AG04450 (cell line): Measurements from ENCODE around the gene GBGT1. TPM values are rescaled to one million over a fixed set of nuclear protein-coding genes. Genes with fewer than 3 reads are reported as not detected.
A peak's percentile ranks its signal among the peaks of the same experiment; 100 is the strongest.

Experiments
- CTCF ChIA-PET: fragments of 300-600, 350-600 bp; formaldehyde crosslinking; extraction: SDS; loops from one replicate; lab custom pipeline; 2022; ENCODE audit warnings: antibody characterized with exemption, inconsistent platforms; lab: Charles Lee
- POLR2A ChIA-PET: fragments of 350-600 bp; formaldehyde crosslinking; extraction: SDS; loops from one replicate; lab custom pipeline; 2021; ENCODE audit warnings: antibody characterized with exemption, inconsistent platforms; lab: Yijun Ruan, JAX
- DNase-seq: peaks from one replicate; pipeline ENCODE4 v3.0.0-alpha.2; 2011; ENCODE audit warnings: low read depth, low spot score
- H3K27ac ChIP-seq: one replicate; pipeline ENCODE4 v1.5.1; 2012; ENCODE audit warnings: low read depth, low read length, control low read depth
- H3K27me3 ChIP-seq: one replicate; pipeline ENCODE4 v1.6.0; 2012; ENCODE audit warnings: low read length; ENCODE audit not compliant: control insufficient read depth, insufficient read depth
- H3K4me3 ChIP-seq: 2 replicates; pipeline ENCODE4 v1.5.1; 2011; ENCODE audit warnings: mild to moderate bottlenecking, low read depth, low read length, control low read depth
- H3K9me3 ChIP-seq: 2 replicates; pipeline ENCODE4 v1.5.1; 2012; ENCODE audit warnings: low read length; ENCODE audit not compliant: control insufficient read depth, insufficient read depth
- CTCF ChIP-seq: IDR thresholded peaks from 2 replicates; pipeline ENCODE4 v1.5.1; 2011; ENCODE audit warnings: low read depth, low read length, control low read depth, inconsistent platforms
- polyA plus RNA-seq: library from polyadenylated mRNA; depleted of rRNA; stranded (reverse); fragments of >200 nt; gene quantifications from 2 replicates; pipeline ENCODE4 v1.2.3, GENCODE V29; 2011

Gene GBGT1
- polyA plus RNA-seq, 1 experiment, result 3.5 TPM

DNA sequence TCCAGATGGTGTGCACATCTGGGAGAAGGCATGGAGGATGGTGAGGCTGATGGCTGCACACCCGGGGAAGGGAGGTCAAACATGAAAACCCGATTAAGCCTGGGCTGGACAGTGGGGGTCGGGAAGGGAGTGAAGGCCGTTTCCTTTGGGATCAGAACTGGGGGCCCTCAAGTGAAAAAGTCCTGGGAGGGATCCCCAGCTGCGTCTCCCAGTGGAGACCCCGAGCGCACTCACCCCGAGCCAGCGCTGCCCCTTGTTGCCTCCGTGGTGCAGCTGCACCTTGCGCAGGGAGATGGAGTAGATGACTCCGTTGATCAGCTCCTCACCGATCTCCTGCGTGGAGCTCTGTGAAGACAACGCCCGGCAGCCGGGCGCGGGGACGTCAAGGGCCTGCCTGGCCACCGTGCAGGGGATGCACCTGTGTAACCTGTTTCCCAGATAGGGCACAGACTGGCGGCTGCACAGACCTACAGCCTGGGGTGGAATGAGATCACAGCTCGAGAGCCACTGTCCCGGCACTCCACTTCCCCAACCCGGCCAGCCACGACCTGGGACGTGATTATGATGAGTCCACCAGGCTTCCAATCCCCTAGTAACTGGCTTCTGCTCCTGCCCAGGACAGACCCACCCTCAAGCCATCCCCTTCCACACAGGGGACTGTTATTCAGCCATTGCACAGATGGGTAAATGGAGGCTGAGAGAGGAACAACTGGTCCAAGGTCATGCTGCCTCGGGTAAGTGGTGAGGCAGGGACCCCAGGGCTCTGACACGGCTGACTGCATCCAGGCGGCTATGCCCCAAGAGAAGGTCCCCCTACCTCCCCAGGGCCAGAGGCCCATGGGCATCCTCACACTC, 51.7 kb downstream of the GBGT1 start:
- no peak for TF ChIP-seq CTCF
- H3K4me3 ChIP-seq, result no peak overlapping the region
- H3K9me3 ChIP-seq, result no peaks in the 10 kb centered on the region; the same call in 1 of the 2 replicates
- H3K27me3 ChIP-seq, result no peaks in the 10 kb centered on the region
- ChIA-PET POLR2A (interaction anchor here (1.1 kb wide), 1 partner anchor 82 kb away, joined by 3 read pairs; the partner anchor contains the start of gene GTF3C5), CTCF (interaction anchor here (1.6 to 15.9 kb wide), 2 partner anchors 34 to 63 kb away, joined by 3 to 264 read pairs; no protein-coding TSS in a partner anchor)
- H3K27ac ChIP-seq, result no peak overlapping the region
- DNase-seq, result no peak

GRCh38 chr9:133109931-133110650, 53.6 kb downstream of the GBGT1 start:
- DNase-seq, result no peak
- H3K4me3 ChIP-seq, result no peak overlapping the region
- no peak overlapping the region for H3K27ac ChIP-seq
- POLR2A ChIA-PET, result no interaction called here
- no peaks in the 10 kb centered on the region for H3K27me3 ChIP-seq
- TF ChIP-seq CTCF, result no peak
- H3K9me3 ChIP-seq, result no peaks in the 10 kb centered on the region; the same call in 1 of the 2 replicates
- CTCF ChIA-PET, result interaction anchor here (1.3 to 15.9 kb wide), 3 partner anchors 23 to 61 kb away, joined by 3 to 264 read pairs (median 3); no protein-coding TSS in a partner anchor

DNA sequence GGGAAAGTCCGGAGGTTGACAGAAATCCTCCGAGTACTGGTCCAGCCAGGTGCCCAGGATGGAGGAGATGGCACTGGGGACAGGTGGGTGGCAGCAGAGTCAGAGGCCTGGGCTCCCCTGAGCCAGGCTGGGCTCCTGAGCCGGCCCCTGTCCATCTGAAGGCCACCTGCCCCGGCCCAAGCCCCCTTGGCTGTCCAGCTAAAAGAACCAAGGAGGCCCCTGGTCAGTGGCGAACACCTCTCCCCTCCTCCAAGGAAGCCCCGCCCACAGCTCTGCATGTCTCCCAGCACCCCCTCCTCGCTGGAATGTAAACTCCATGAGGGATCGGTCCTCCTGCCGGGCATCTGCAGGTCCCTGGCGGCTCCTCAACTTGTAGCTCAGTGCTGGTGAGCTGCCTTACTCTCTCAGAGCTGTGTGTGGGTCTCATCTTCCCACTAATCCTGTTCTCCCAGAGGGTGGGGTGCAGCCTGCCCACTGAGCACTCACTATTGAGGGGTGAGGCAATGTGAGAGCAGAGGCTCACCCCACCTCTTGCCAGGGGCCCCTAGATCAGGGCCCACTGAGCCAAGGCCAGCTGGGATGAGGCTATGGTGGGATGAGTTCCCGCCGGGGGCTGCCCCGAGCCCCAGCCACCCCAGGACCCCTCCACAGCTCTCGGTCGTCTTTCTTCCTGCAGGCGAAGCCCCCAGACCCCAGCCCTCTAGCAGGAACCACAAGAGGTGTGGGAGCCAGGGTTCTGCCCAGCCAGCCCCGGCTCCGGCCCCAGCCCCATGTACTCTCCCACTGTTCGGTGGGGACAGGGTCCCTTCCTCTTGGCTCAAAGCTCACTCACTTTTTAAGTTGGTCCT, 54.7 kb downstream of the GBGT1 start:
- no peaks in the 10 kb centered on the region for H3K27me3 ChIP-seq
- ChIA-PET POLR2A (no interaction called here), CTCF (interaction anchor here (15.9 kb wide), 1 partner anchor 37 kb away, joined by 264 read pairs; no protein-coding TSS in a partner anchor)
- no peak overlapping the region for H3K27ac ChIP-seq
- TF ChIP-seq CTCF, result no peak
- no peaks in the 10 kb centered on the region; the same call in 1 of the 2 replicates for H3K9me3 ChIP-seq
- no peak for DNase-seq
- H3K4me3 ChIP-seq, result no peak overlapping the region

- H3K27ac ChIP-seq, result peak overlapping the region; percentile 11
- CTCF ChIA-PET, result interaction anchor here (15.9 kb wide), 1 partner anchor 38 kb away, joined by 264 read pairs; no protein-coding TSS in a partner anchor
- POLR2A ChIA-PET, result no interaction called here
- DNase-seq, result no peak
- no peaks in the 10 kb centered on the region; the same call in 1 of the 2 replicates for H3K9me3 ChIP-seq
- no peak for TF ChIP-seq CTCF
- H3K4me3 ChIP-seq, result no peak overlapping the region
- no peaks in the 10 kb centered on the region for H3K27me3 ChIP-seq
These were observed 55.5 kb downstream of the GBGT1 start for GRCh38 chr9:133107961-133108793.
